ENCODE results near the gene SEC16A. TPM values are rescaled to one million over a fixed set of nuclear protein-coding genes. Genes with fewer than 3 reads are reported as not detected.

Gene SEC16A
- total RNA-seq, 1 donor: 38.4 TPM

DNA sequence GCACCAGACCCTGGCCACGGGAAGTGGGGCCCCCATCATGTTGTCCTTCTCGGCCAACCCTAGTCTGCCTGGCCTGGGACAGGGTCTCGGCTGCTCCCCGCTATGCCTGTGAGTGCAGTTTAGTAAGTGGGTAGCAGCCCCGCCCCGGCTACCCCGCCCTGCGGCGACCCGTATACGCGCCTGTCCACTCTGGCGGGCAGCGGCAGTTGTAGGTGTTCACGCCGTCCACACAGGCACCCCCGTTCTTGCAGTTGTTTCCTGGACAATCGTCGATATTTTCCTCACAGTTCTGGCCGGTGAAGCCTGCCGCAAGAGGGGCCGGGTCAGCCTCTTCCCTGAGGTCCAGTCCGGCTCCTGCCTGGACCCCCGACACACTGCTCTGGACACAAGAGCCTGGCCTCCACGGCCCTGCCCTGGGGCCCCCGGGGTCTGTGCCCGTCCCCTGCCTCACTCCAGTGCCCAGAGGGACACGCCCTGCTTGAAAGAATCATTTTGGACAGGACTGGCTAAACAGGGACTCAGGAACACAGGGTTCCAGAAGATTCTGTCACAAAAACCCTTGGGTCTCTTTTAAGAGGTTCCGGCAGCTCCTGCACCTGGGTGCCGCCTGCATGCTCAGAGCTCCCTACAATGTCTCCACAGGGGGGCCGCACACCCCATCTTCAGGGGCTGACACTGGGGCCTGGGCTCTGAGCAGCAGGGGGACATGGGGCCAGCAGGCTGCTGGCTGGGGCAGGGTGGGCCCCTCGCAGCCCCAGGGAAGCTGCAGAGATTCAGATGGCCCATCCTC is 36.6 kb upstream of the SEC16A start:
- Histone ChIP-seq H3K9me3 (ENCODE audit: low read depth, low read length) (no peaks in the 10 kb centered on the region), H3K27ac (ENCODE audit: low read depth, low read length) (no peak overlapping the region), H3K27me3 (ENCODE audit: insufficient read depth, low read length) (no peaks in the 10 kb centered on the region), H3K36me3 (ENCODE audit: insufficient read depth, low read length) (peaks cover 11% of the 10 kb centered on the region), H2AFZ (ENCODE audit: low read length) (no peak overlapping the region), H3K4me1 (ENCODE audit: insufficient read depth, low read length) (no peaks in the 10 kb centered on the region), H3K4me2 (ENCODE audit: insufficient read depth, low read length) (no peak overlapping the region), H3K79me2 (ENCODE audit: insufficient read depth, low read length) (peaks cover 2% of the 10 kb centered on the region), H4K20me1 (ENCODE audit: insufficient read depth, low read length) (peaks cover 4% of the 10 kb centered on the region), H3K4me3 (ENCODE audit: insufficient read depth, low read length) (no peak overlapping the region)
- no peak for TF ChIP-seq CTCF (IDR thresholded peaks at IDR 0.05; ENCODE audit: extremely low read depth, low read depth, low read length)
- no peak for DNase-seq (ENCODE audit: insufficient read length, low spot score, missing footprints)

DNA sequence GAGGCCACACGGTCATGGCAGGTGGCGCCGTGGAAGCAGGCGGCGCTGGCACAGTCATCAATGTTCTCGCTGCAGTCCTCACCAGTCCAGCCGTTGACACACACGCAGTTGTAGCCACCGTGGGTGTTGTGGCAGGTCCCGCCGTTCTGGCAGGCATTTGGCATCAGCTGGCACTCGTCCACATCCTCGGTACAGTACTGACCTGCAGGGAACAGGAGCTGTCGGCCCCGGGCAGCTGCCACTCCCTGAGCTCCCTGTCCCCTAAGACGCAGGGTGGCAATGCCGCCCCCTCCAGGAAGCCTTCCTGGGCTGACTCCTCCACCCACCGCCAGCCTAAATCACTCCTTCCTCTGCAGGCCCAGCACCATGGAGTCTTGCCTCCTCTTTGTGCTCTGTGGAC is 35.8 kb upstream of the SEC16A start:
- DNase-seq (ENCODE audit: insufficient read length, low spot score, missing footprints): no peak
- H3K79me2 ChIP-seq (ENCODE audit: insufficient read depth, low read length): peaks cover 2% of the 10 kb centered on the region
- H2AFZ ChIP-seq (ENCODE audit: low read length): no peak overlapping the region
- no peak for TF ChIP-seq CTCF (IDR thresholded peaks at IDR 0.05; ENCODE audit: extremely low read depth, low read depth, low read length)
- peaks cover 4% of the 10 kb centered on the region for H4K20me1 ChIP-seq (ENCODE audit: insufficient read depth, low read length)
- no peak overlapping the region for H3K4me2 ChIP-seq (ENCODE audit: insufficient read depth, low read length)
- H3K27ac ChIP-seq (ENCODE audit: low read depth, low read length): no peak overlapping the region
- H3K27me3 ChIP-seq (ENCODE audit: insufficient read depth, low read length): no peaks in the 10 kb centered on the region
- no peaks in the 10 kb centered on the region for H3K4me1 ChIP-seq (ENCODE audit: insufficient read depth, low read length)
- no peaks in the 10 kb centered on the region for H3K9me3 ChIP-seq (ENCODE audit: low read depth, low read length)
- H3K36me3 ChIP-seq (ENCODE audit: insufficient read depth, low read length): peaks cover 11% of the 10 kb centered on the region
- H3K4me3 ChIP-seq (ENCODE audit: insufficient read depth, low read length): no peak overlapping the region

GRCh38 chr9:136517950-136518349 is 35.1 kb upstream of the SEC16A start:
- H3K27ac ChIP-seq (ENCODE audit: low read depth, low read length): no peak overlapping the region
- H3K4me2 ChIP-seq (ENCODE audit: insufficient read depth, low read length): no peak overlapping the region
- H2AFZ ChIP-seq (ENCODE audit: low read length): no peak overlapping the region
- peaks cover 14% of the 10 kb centered on the region for H3K36me3 ChIP-seq (ENCODE audit: insufficient read depth, low read length)
- peaks cover 2% of the 10 kb centered on the region for H3K79me2 ChIP-seq (ENCODE audit: insufficient read depth, low read length)
- H3K4me3 ChIP-seq (ENCODE audit: insufficient read depth, low read length): no peak overlapping the region
- H4K20me1 ChIP-seq (ENCODE audit: insufficient read depth, low read length): peaks cover 4% of the 10 kb centered on the region
- no peaks in the 10 kb centered on the region for H3K4me1 ChIP-seq (ENCODE audit: insufficient read depth, low read length)
- H3K27me3 ChIP-seq (ENCODE audit: insufficient read depth, low read length): no peaks in the 10 kb centered on the region
- TF ChIP-seq CTCF (IDR thresholded peaks at IDR 0.05; ENCODE audit: extremely low read depth, low read depth, low read length): no peak
- no peaks in the 10 kb centered on the region for H3K9me3 ChIP-seq (ENCODE audit: low read depth, low read length)
- DNase-seq (ENCODE audit: insufficient read length, low spot score, missing footprints): no peak

- H3K36me3 ChIP-seq (ENCODE audit: insufficient read depth, low read length): peaks cover 19% of the 10 kb centered on the region
- H3K9me3 ChIP-seq (ENCODE audit: low read depth, low read length): no peaks in the 10 kb centered on the region
- peaks cover 4% of the 10 kb centered on the region for H4K20me1 ChIP-seq (ENCODE audit: insufficient read depth, low read length)
- DNase-seq (ENCODE audit: insufficient read length, low spot score, missing footprints): no peak
- H2AFZ ChIP-seq (ENCODE audit: low read length): no peak overlapping the region
- H3K27ac ChIP-seq (ENCODE audit: low read depth, low read length): no peak overlapping the region
- no peaks in the 10 kb centered on the region for H3K27me3 ChIP-seq (ENCODE audit: insufficient read depth, low read length)
- no peak overlapping the region for H3K4me3 ChIP-seq (ENCODE audit: insufficient read depth, low read length)
- no peak overlapping the region for H3K4me2 ChIP-seq (ENCODE audit: insufficient read depth, low read length)
- H3K4me1 ChIP-seq (ENCODE audit: insufficient read depth, low read length): no peaks in the 10 kb centered on the region
- no peak for TF ChIP-seq CTCF (IDR thresholded peaks at IDR 0.05; ENCODE audit: extremely low read depth, low read depth, low read length)
- H3K79me2 ChIP-seq (ENCODE audit: insufficient read depth, low read length): peaks cover 2% of the 10 kb centered on the region
Measured at GRCh38 chr9:136517012-136517743, 34.3 kb upstream of the SEC16A start.

All from osteoblast (primary cell).